Measurements from ENCODE around the gene TFAP2E. TPM values are rescaled to one million over a fixed set of nuclear protein-coding genes. Genes with fewer than 3 reads are reported as not detected.

TFAP2E gene
- polyA plus RNA-seq, 3 donors = 0.78 to 1.6 (median 1.0) TPM

DNA sequence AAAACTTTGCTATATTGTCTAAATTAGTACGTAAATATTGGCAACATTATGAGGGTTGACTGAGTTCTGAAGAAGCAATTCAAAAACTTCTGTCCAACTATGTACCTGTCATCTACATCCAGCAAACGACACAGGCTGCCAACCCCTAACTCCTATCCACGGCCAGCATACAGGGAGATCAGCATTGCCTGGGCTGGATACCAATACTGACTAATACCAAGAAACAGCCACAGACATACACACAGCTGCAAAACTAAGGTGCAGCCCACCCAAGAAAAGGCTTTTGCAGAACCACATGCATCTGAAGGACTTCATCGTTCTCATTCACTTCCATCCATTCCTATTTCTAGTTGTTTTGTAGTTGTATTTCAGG is 17.9 kb upstream of the TFAP2E start:
- no peak for DNase-seq (ENCODE audit: extremely low read depth in 1 of 11, low read depth in 9 of 11, low spot score in 4 of 11)

GRCh38 chr1:35555601-35556477 is 17.3 kb upstream of the TFAP2E start:
- no peak for DNase-seq (ENCODE audit: extremely low read depth in 1 of 11, low read depth in 9 of 11, low spot score in 4 of 11)

GRCh38 chr1:35556484-35557117 is 16.5 kb upstream of the TFAP2E start:
- no peak for DNase-seq (ENCODE audit: extremely low read depth in 1 of 11, low read depth in 9 of 11, low spot score in 4 of 11)

GRCh38 chr1:35557118-35557610 is 15.9 kb upstream of the TFAP2E start, which contains the start of gene KIAA0319L:
Gene KIAA0319L (minus strand): TSS chr1:35557403. CDS start chr1:35554491, 2,912 bp downstream.
- peak in 2 of 11 donors; percentile 81 to 94 for DNase-seq (ENCODE audit: extremely low read depth in 1 of 11, low read depth in 9 of 11, low spot score in 4 of 11)

DNA sequence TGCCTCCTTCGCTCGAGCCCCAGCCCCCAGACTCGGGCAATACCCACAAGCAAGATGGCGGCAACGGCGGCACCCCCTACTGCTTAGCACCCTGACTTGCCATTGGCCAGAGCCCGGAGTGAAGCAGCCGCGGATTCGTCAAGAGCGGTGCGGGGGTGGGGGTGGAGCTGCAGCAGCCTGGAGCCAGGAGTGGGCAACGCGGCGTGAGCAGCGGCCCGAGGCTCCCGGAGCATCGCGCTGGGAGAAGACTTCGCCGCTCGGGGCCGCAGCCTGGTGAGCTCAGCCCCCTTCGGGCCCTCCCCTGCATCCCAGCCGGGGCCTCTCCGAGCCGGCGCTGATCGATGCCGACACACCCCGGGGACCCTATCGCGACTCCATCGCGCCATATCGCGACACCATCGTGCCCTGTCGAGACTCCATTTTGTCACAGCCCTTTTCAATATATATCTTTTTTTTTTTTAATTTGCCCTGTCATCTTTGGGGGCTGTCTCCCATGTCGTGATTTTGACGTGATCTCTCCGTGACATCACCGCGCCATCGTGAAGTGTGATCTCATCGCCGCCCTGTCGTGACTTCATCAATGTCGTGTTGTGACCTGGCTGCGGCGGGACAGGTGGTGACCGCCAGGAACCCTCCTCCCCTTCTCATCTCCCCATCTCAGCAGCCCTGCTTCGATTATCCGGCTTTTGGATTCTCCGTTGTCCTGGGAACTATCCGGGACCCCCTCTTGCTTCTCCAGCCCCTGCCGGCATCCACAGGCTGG is 15.3 kb upstream of the TFAP2E start, which contains the start of gene NCDN:
Gene NCDN, plus strand, starts transcription at position 189 of the 763 bp plus-strand sequence. Its CDS starts 392 bp downstream, at position 581.
- peak in 10 of 11 donors; percentile 91 to 98 (median 95) for DNase-seq (ENCODE audit: extremely low read depth in 1 of 11, low read depth in 9 of 11, low spot score in 4 of 11)

DNA sequence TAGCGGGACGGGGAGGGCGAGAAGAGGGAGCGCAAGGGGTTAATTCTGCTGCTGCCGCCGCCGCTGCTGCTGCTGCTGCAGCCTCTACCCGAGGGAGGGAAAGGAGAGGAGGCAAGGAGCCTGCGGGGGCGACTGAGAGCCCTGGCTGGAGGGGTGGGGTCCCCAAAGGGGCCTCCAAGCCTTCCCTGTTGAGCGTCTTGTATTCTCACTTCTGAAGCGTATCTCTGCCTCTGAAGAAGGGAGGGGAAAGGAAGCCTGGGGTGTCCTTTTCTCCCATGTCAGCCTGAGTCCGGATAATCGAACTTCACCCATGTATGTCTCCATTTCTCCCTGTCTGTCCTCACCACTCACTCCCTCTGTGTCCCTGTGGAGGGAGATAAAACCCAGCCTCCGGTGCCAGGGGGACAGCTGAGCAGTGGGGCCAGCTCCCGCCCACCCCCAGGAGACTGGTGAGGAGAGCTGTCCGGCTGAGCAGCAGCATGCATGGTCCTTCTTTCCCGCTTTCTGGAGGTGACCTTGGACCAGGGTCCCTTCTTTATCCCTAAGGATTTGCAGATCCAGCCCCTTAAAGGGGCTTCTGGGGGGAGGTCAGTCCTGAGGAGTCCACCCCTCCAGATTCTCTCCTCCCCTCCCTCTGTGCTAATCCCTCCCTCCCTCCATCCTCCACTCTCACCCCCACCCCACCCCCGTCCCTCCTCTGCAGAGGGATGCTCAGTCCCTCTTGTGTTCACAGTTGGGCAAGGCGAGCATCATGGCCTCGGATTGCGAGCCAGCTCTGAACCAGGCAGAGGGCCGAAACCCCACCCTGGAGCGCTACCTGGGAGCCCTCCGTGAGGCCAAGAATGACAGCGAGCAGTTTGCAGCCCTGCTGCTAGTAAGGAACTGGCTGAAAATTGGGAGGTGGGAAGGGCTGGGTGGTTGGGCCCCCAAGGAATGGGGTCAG is 14.5 kb upstream of the TFAP2E start:
- no peak for DNase-seq (ENCODE audit: extremely low read depth in 1 of 11, low read depth in 9 of 11, low spot score in 4 of 11)

DNA sequence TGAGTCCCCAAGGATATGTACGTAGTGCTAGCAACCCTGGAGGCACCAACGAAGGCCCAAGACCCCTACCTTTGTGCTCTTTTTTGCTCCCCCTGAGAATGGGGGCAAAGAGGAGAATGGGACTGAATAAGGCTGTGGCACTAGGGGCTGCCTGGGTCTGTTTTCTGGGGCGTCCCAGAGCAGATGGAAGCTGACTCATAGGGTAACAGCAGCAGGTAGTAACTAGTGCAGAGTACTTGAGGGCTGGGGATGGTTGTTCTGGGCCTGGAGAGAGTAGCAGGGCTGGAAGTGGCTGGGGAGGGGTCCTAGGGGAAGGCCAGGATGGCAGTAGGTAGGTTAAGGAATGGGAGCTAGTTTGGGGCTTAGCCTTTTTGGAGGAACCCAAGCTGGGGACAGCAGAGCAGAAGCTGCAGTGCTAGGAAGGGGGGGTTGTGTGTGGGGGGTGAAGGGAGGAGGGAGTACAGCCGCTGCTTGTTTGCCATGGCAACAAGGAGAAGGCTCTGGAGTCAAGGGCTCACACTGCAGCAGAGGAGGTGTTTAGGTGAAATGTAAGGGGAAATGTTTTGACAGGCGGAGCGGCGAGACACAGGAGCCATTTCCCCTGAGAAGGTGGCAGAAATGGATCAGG is 13.7 kb upstream of the TFAP2E start:
- no peak for DNase-seq (ENCODE audit: extremely low read depth in 1 of 11, low read depth in 9 of 11, low spot score in 4 of 11)

DNA sequence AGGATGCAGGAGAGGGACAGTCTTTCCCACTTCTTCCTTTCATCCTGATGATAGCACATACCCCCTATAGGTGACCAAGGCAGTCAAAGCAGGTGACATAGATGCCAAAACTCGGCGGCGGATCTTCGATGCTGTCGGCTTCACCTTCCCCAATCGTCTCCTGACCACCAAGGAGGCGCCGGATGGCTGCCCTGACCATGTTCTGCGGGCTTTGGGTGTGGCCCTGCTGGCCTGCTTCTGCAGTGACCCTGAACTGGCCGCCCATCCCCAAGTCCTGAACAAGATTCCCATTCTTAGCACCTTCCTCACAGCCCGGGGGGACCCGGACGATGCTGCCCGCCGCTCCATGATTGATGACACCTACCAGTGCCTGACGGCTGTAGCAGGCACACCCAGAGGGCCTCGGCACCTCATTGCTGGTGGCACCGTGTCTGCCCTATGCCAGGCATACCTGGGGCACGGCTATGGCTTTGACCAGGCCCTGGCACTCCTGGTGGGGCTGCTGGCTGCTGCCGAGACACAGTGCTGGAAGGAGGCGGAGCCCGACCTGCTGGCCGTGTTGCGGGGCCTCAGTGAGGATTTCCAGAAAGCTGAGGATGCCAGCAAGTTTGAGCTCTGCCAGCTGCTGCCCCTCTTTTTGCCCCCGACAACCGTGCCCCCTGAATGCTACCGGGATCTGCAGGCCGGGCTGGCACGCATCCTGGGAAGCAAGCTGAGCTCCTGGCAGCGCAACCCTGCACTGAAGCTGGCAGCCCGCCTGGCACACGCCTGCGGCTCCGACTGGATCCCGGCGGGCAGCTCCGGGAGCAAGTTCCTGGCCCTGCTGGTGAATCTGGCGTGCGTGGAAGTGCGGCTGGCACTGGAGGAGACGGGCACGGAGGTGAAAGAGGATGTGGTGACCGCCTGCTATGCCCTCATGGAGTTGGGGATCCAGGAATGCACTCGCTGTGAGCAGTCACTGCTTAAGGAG is 12.6 kb upstream of the TFAP2E start:
- no peak for DNase-seq (ENCODE audit: extremely low read depth in 1 of 11, low read depth in 9 of 11, low spot score in 4 of 11)

DNA sequence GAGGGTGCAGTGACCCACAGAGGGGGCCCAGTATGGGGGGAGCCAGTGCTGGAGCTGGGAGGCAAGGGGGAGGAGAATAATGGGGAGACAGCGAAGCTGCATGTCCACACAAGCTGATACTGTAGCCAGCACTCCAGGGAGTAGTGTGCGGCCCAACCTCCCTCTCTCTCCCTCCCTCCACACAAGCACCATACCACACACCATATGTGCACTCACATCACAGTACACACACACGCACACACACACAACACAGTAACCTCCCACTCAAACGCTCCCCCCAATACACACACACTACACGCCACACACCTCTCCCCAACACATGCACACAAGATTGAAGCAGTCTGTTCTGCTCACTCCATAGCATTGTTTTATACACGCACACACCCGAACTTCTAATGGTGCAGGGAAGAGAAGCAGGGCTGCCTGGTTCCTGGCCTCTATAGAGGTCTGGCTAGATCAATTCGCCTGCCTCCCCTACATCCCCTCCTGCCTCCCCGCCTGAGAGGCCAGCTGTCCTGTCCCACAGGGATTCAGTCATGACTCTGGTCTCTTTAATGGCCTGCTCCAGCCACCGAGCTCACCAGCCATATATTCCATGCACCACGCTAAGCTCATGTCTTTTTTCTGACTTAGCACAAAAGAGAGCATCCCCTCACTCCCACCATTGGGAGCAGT is 11.7 kb upstream of the TFAP2E start:
- DNase-seq (ENCODE audit: extremely low read depth in 1 of 11, low read depth in 9 of 11, low spot score in 4 of 11) = no peak

GRCh38 chr1:35561972-35562680 is 11.0 kb upstream of the TFAP2E start:
- no peak for DNase-seq (ENCODE audit: extremely low read depth in 1 of 11, low read depth in 9 of 11, low spot score in 4 of 11)

GRCh38 chr1:35563166-35563565 is 9.9 kb upstream of the TFAP2E start:
- DNase-seq (ENCODE audit: extremely low read depth in 1 of 11, low read depth in 9 of 11, low spot score in 4 of 11) = no peak

GRCh38 chr1:35564037-35564883 is 8.9 kb upstream of the TFAP2E start:
- DNase-seq (ENCODE audit: extremely low read depth in 1 of 11, low read depth in 9 of 11, low spot score in 4 of 11) = peak in 1 of 11 donors; percentile 49

DNA sequence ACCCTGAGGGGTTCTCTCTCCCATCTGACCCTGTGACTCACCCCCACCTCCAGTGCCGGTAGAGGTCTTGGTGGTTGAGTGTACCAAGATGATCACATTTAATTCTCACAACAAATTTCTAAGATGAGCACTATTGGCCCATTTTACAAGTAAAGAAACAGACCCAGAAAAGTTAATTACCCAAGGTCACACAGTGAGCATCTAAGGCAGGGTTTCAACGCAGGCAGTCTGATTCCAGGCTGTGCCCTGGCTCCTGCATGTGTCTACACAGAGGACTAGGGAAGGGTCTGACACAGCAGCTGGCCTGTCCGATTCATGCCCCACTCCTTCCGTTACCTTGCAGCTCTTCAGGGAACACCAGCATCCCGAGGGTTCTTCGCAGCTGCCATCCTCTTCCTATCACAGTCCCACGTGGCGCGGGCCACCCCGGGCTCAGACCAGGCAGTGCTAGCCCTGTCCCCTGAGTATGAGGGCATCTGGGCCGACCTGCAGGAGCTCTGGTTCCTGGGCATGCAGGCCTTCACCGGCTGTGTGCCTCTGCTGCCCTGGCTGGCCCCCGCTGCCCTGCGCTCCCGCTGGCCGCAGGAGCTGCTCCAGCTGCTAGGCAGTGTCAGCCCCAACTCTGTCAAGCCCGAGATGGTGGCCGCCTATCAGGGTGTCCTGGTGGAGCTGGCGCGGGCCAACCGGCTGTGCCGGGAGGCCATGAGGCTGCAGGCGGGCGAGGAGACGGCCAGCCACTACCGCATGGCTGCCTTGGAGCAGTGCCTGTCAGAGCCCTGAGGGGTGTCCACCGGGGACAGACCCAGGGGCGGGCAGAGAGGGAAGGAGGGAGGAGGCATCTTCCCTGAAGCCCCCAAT is 8.0 kb upstream of the TFAP2E start:
- no peak for DNase-seq (ENCODE audit: extremely low read depth in 1 of 11, low read depth in 9 of 11, low spot score in 4 of 11)

GRCh38 chr1:35565742-35566133 is 7.4 kb upstream of the TFAP2E start:
- DNase-seq (ENCODE audit: extremely low read depth in 1 of 11, low read depth in 9 of 11, low spot score in 4 of 11) = no peak
